HCT116 (cell line): ENCODE measurements around the gene PLCB4. TPM values are rescaled to one million over a fixed set of nuclear protein-coding genes. Genes with fewer than 3 reads are reported as not detected.

Source experiments
- ATAC-seq: fragments of 200-7000 bp; cut with Tn5 transposase; 2 replicates; pipeline ENCODE4 v1.9.1; 2020; ENCODE audit warnings: mild to moderate bottlenecking, moderate library complexity
- BruUV-seq: library from RNA; stranded (reverse); fragments of 400-500 nt; replicated peaks from 2 replicates; lab custom pipeline; 2021; lab: Mats Ljungman, UMichigan
- CTCF ChIA-PET: fragments of 300-600 bp; sonication (Branson Sonifier 250); formaldehyde crosslinking; loops from one replicate; lab custom pipeline; 2021; ENCODE audit warnings: antibody characterized with exemption; lab: Charles Lee
- POLR2A ChIA-PET: fragments of 300-600, 350-600 bp; sonication (Branson Sonifier 250); formaldehyde crosslinking; loops from one replicate; lab custom pipeline; 2021; ENCODE audit warnings: antibody characterized with exemption; lab: Charles Lee
- RAD21 ChIA-PET, 2 experiments: fragments of 300-600 bp; sonication (Branson Sonifier 250); formaldehyde crosslinking; loops; one replicate each; lab custom pipeline; 2023; ENCODE audit warnings: low total read pairs in 2 of 2; ENCODE audit not compliant: uncharacterized antibody in 2 of 2, unreplicated experiment in 2 of 2, low non-redundant PET in 1 of 2; lab: Charles Lee
- DNase-seq: peaks from one replicate; pipeline ENCODE4 v3.0.0-alpha.2; 2010; ENCODE audit warnings: low read depth, low spot score
- H2AFZ ChIP-seq: fragments of 200-600 bp; shearing (Covaris generic), sonication (generic); 2 replicates; pipeline ENCODE4 v1.6.1; 2017; ENCODE audit warnings: low read depth, mixed run types, mixed read lengths, antibody characterized with exemption, low read length; ENCODE audit not compliant: poor library complexity, severe bottlenecking
- H3K27ac ChIP-seq: 2 replicates; pipeline ENCODE4 v1.5.1; 2012; ENCODE audit warnings: low read depth, low read length
- H3K27me3 ChIP-seq: fragments of 200-600 bp; sonication (generic); 2 replicates; pipeline ENCODE4 v1.6.1; 2016; ENCODE audit warnings: mixed run types, low read length, mixed read lengths; ENCODE audit not compliant: insufficient read depth
- H3K36me3 ChIP-seq, 2 experiments: fragments of 200-500 bp in 1 of 2; fragments of 200-600 bp in 1 of 2; sonication (Bioruptor generic) in 1 of 2; sonication (generic) in 1 of 2; 2 replicates each; pipeline versions ENCODE4 v1.5.1 to v1.6.1; 2014 to 2016; ENCODE audit warnings: low read length in 2 of 2, inconsistent platforms in 1 of 2, mixed read lengths in 1 of 2, mixed run types in 1 of 2; ENCODE audit not compliant: insufficient read depth in 2 of 2, control insufficient read depth in 1 of 2
- H3K4me1 ChIP-seq, 2 experiments: fragments of 200-600 bp in 1 of 2; sonication (generic) in 1 of 2; 2 replicates each; pipeline versions ENCODE4 v1.5.1 to v1.6.1; 2012 to 2017; ENCODE audit warnings: low read length in 2 of 2, inconsistent platforms in 1 of 2, mild to moderate bottlenecking in 1 of 2, mixed read lengths in 1 of 2, mixed run types in 1 of 2, moderate library complexity in 1 of 2; ENCODE audit not compliant: insufficient read depth in 2 of 2, control insufficient read depth in 1 of 2
- H3K4me2 ChIP-seq: fragments of 200-600 bp; sonication (generic); 2 replicates; pipeline ENCODE4 v1.6.1; 2017; ENCODE audit warnings: mixed run types, low read length, mixed read lengths
- H3K4me3 ChIP-seq, 2 experiments: fragments of 200-600 bp in 1 of 2; sonication (generic) in 1 of 2; replicated peaks in 1 of 2; 2 replicates each; pipeline ENCODE4 v1.5.1; 2011 to 2016; ENCODE audit warnings: low read length in 2 of 2, control low read depth in 1 of 2, low read depth in 1 of 2, mild to moderate bottlenecking in 1 of 2, mixed read lengths in 1 of 2, mixed run types in 1 of 2
- H3K79me2 ChIP-seq: fragments of 200-600 bp; sonication (generic); 2 replicates; pipeline ENCODE4 v1.6.1; 2017; ENCODE audit warnings: mild to moderate bottlenecking, mixed run types, low read length, moderate library complexity, mixed read lengths; ENCODE audit not compliant: insufficient read depth
- H3K9ac ChIP-seq: fragments of 200-600 bp; sonication (generic); 2 replicates; pipeline ENCODE4 v1.6.1; 2016; ENCODE audit warnings: low read length, mixed read lengths
- H3K9me2 ChIP-seq: fragments of 200-600 bp; sonication (generic), shearing (Covaris generic); 2 replicates; pipeline ENCODE4 v1.6.1; 2017; ENCODE audit warnings: mixed run types, mild to moderate bottlenecking, moderate library complexity; ENCODE audit not compliant: insufficient read depth
- H3K9me3 ChIP-seq, 2 experiments: fragments of 200-500 bp in 1 of 2; fragments of 200-600 bp in 1 of 2; sonication (Bioruptor generic) in 1 of 2; sonication (generic) in 1 of 2; 2 replicates each; pipeline ENCODE4 v1.6.1; 2014 to 2017; ENCODE audit warnings: low read length in 2 of 2, mixed read lengths in 2 of 2, inconsistent platforms in 1 of 2, low read depth in 1 of 2, mild to moderate bottlenecking in 1 of 2, mixed run types in 1 of 2, moderate library complexity in 1 of 2; ENCODE audit not compliant: control insufficient read depth in 1 of 2, insufficient read depth in 1 of 2
- H4K20me1 ChIP-seq: fragments of 200-600 bp; sonication (generic), shearing (Covaris generic); 2 replicates; pipeline ENCODE4 v1.6.1; 2017; ENCODE audit warnings: mixed run types, mild to moderate bottlenecking, moderate library complexity; ENCODE audit not compliant: insufficient read depth
- CEBPB ChIP-seq: IDR thresholded peaks from 2 replicates; pipeline ENCODE4 v1.6.1; 2012; ENCODE audit warnings: low read depth
- CTCF ChIP-seq, 3 experiments: fragments of 200-600 bp in 1 of 3; sonication (generic) in 1 of 3; IDR thresholded peaks in 2 of 3; conservative IDR thresholded peaks in 1 of 3; 2 replicates each; pipeline ENCODE4 v1.5.1; 2012 to 2017; ENCODE audit warnings: low read depth in 2 of 3, low read length in 2 of 3, antibody characterized with exemption in 1 of 3, borderline replicate concordance in 1 of 3, control low read depth in 1 of 3, mild to moderate bottlenecking in 1 of 3, mixed read lengths in 1 of 3, mixed run types in 1 of 3, moderate library complexity in 1 of 3; ENCODE audit not compliant: insufficient read depth in 1 of 3
- FOSL1 ChIP-seq: IDR thresholded peaks from 2 replicates; pipeline ENCODE4 v1.6.1; 2012; ENCODE audit warnings: low read depth
- MAX ChIP-seq: IDR thresholded peaks from 2 replicates; pipeline ENCODE4 v1.6.1; 2012
- POLR2A ChIP-seq: IDR thresholded peaks from 2 replicates; pipeline ENCODE4 v1.7.0; 2011; ENCODE audit warnings: borderline replicate concordance; ENCODE audit not compliant: insufficient read depth, insufficient read length; ENCODE audit errors: extremely low read depth
- POLR2AphosphoS5 ChIP-seq: IDR thresholded peaks from 2 replicates; pipeline ENCODE4 v1.6.1; 2011; ENCODE audit warnings: mild to moderate bottlenecking, low read depth, low read length, moderate library complexity
- RAD21 ChIP-seq: IDR thresholded peaks from 2 replicates; pipeline ENCODE4 v1.6.1; 2012; ENCODE audit warnings: low read depth, mild to moderate bottlenecking
- SIN3A ChIP-seq: IDR thresholded peaks from 2 replicates; pipeline ENCODE4 v1.6.1; 2012; ENCODE audit warnings: low read depth
- SP1 ChIP-seq: IDR thresholded peaks from 2 replicates; pipeline ENCODE4 v1.6.1; 2012; ENCODE audit warnings: low read depth
- TCF7L2 ChIP-seq: IDR thresholded peaks from 2 replicates; pipeline ENCODE4 v1.7.0; 2011; ENCODE audit warnings: borderline replicate concordance, inconsistent platforms; ENCODE audit not compliant: insufficient read depth, insufficient read length; ENCODE audit errors: extremely low read depth
- YY1 ChIP-seq: IDR thresholded peaks from 2 replicates; pipeline ENCODE4 v1.6.1; 2011; ENCODE audit warnings: low read length, low read depth, moderate library complexity, mild to moderate bottlenecking; ENCODE audit not compliant: insufficient replicate concordance; ENCODE audit errors: extremely low read depth
- ZBTB33 ChIP-seq: IDR thresholded peaks from 2 replicates; pipeline ENCODE4 v1.6.1; 2011; ENCODE audit warnings: mild to moderate bottlenecking, low read length, moderate library complexity; ENCODE audit not compliant: insufficient replicate concordance; ENCODE audit errors: extremely low read depth
- ZFX ChIP-seq: fragments of 450-650 bp; IDR thresholded peaks from 2 replicates; pipeline ENCODE4 v1.6.1; 2017
- ZNF274 ChIP-seq: fragments of 200-500 bp; sonication (Bioruptor generic); IDR thresholded peaks from 2 replicates; pipeline ENCODE4 v1.6.1; 2014; ENCODE audit warnings: mild to moderate bottlenecking, low read depth, low read length, inconsistent platforms
- intact Hi-C: fragments of 100-400 bp; cut with micrococcal nuclease; formaldehyde crosslinking; loops from 2 replicates; pipeline ENCODE4 v1.10.0; 2022
- total RNA-seq: library from RNA; stranded (reverse); gene quantifications from one replicate; pipeline ENCODE4 v1.2.1, GENCODE V29; 2021; ENCODE audit not compliant: unreplicated experiment

PLCB4 gene
- total RNA-seq, 1 experiment from 2014 or later = 2.5 TPM

GRCh38 chr20:9338101-9338500 lies 269.2 kb downstream of the PLCB4 start:
- H3K9me3 ChIP-seq = no peaks in the 10 kb centered on the region
- no peak for ATAC-seq
- H3K9me2 ChIP-seq = no peaks in the 10 kb centered on the region
- TF ChIP-seq FOSL1 = no peak
- TF ChIP-seq RAD21 = no peak
- no peak for TF ChIP-seq CTCF (IDR thresholded peaks at IDR 0.05 in 2 of 3, conservative IDR thresholded peaks at IDR 0.05 in 1 of 3; ENCODE audit: borderline replicate concordance in 1 of 3, insufficient read depth in 1 of 3, low read depth in 2 of 3, low read length in 2 of 3)
- TF ChIP-seq TCF7L2 = no peak
- no peak for TF ChIP-seq POLR2AphosphoS5
- no peak for TF ChIP-seq ZNF274
- TF ChIP-seq MAX = no peak
- TF ChIP-seq CEBPB = no peak
- TF ChIP-seq ZFX = no peak
- TF ChIP-seq ZBTB33 = no peak
- no peak for TF ChIP-seq SIN3A
- TF ChIP-seq SP1 = no peak
- TF ChIP-seq YY1 = no peak
- TF ChIP-seq POLR2A = no peak
- TF ChIP-seq, all 23 proteins: peak for 0
- intact Hi-C loops = no loop called here
- no peaks in the 10 kb centered on the region for H3K36me3 ChIP-seq
- H3K27ac ChIP-seq = no peak overlapping the region
- H2AFZ ChIP-seq = no peak overlapping the region
- no peak overlapping the region for H3K4me3 ChIP-seq
- H3K9ac ChIP-seq = no peak overlapping the region
- ChIA-PET RAD21 (no interaction called here), CTCF (no interaction called here), POLR2A (no interaction called here)
- no TSS peak for BruUV-seq
- H3K27me3 ChIP-seq = no peaks in the 10 kb centered on the region
- H3K79me2 ChIP-seq = no peaks in the 10 kb centered on the region
- no peaks in the 10 kb centered on the region for H3K4me1 ChIP-seq
- H4K20me1 ChIP-seq = no peaks in the 10 kb centered on the region
- H3K4me2 ChIP-seq = no peak overlapping the region
- DNase-seq = no peak
